Hepatocyte (in vitro differentiated cells): Measurements from ENCODE around the gene IMMP2L. TPM values are rescaled to one million over a fixed set of nuclear protein-coding genes. Genes with fewer than 3 reads are reported as not detected.
"Not testable (repeated sequence)": the region's sequence is repeated elsewhere in the genome, so short reads cannot be mapped to it uniquely, and the experiment has no call there.

ENCODE experiments used
- DNase-seq: peaks from one replicate; pipeline ENCODE4 v3.0.0-alpha.2; 2016; ENCODE audit warnings: low spot score
- H2AFZ ChIP-seq: fragments of 200-600 bp; sonication (generic); 2 replicates; pipeline ENCODE4 v1.6.0; 2016; ENCODE audit warnings: antibody characterized with exemption, mild to moderate bottlenecking
- H3K27ac ChIP-seq: fragments of 200-600 bp; sonication (generic); 2 replicates; pipeline ENCODE4 v1.5.1; 2016; ENCODE audit warnings: mild to moderate bottlenecking
- H3K27me3 ChIP-seq: fragments of 200-600 bp; sonication (generic); 2 replicates; pipeline ENCODE4 v1.6.1; 2016
- H3K36me3 ChIP-seq: fragments of 200-600 bp; sonication (generic); replicated peaks from 2 replicates; pipeline ENCODE4 v1.5.1; 2016; ENCODE audit warnings: low read depth; ENCODE audit not compliant: insufficient read depth
- H3K4me1 ChIP-seq: fragments of 200-600 bp; sonication (generic); 2 replicates; pipeline ENCODE4 v1.5.1; 2016; ENCODE audit warnings: mild to moderate bottlenecking, moderate library complexity; ENCODE audit not compliant: insufficient read depth
- H3K4me2 ChIP-seq: fragments of 200-600 bp; sonication (generic); 2 replicates; pipeline ENCODE4 v1.6.0; 2016
- H3K4me3 ChIP-seq: fragments of 200-600 bp; sonication (generic); 2 replicates; pipeline ENCODE4 v1.5.1; 2016; ENCODE audit warnings: mild to moderate bottlenecking
- H3K79me2 ChIP-seq: fragments of 200-600 bp; sonication (generic); 2 replicates; pipeline ENCODE4 v1.6.0; 2017; ENCODE audit warnings: mild to moderate bottlenecking
- H3K9me2 ChIP-seq: fragments of 200-600 bp; sonication (generic); replicated peaks from 2 replicates; pipeline ENCODE4 v1.6.0; 2017; ENCODE audit warnings: mild to moderate bottlenecking; ENCODE audit not compliant: insufficient read depth
- H3K9me3 ChIP-seq: fragments of 200-600 bp; sonication (generic); 2 replicates; pipeline ENCODE4 v1.5.1; 2016; ENCODE audit warnings: low read depth, mild to moderate bottlenecking
- H4K20me1 ChIP-seq: fragments of 200-600 bp; sonication (generic); 2 replicates; pipeline ENCODE4 v1.6.0; 2016; ENCODE audit warnings: mild to moderate bottlenecking; ENCODE audit not compliant: insufficient read depth, poor library complexity, severe bottlenecking
- CTCF ChIP-seq: fragments of 200-600 bp; sonication (generic); IDR thresholded peaks from 2 replicates; pipeline ENCODE4 v1.5.1; 2016; ENCODE audit warnings: antibody characterized with exemption, mild to moderate bottlenecking; ENCODE audit not compliant: poor library complexity
- EZH2 ChIP-seq: fragments of 200-600 bp; sonication (generic); IDR thresholded peaks from 2 replicates; pipeline ENCODE4 v1.6.1; 2016; ENCODE audit warnings: antibody characterized with exemption, mild to moderate bottlenecking, borderline replicate concordance
- EZH2phosphoT487 ChIP-seq: fragments of 200-600 bp; sonication (generic); IDR thresholded peaks from one replicate; pipeline ENCODE4 v1.6.1; 2018; ENCODE audit warnings: antibody characterized with exemption, mild to moderate bottlenecking, low read depth, moderate library complexity; ENCODE audit not compliant: unreplicated experiment, severe bottlenecking
- WGBS: methylation state at CpG from one replicate; pipeline ENCODE4 v1.1.6; 2016; ENCODE audit warnings: low lambda C conversion rate; ENCODE audit errors: missing lambda C conversion rate; 5-methylcytosine and 5-hydroxymethylcytosine counted together
- polyA plus RNA-seq: library from polyadenylated mRNA; unstranded; fragments of >200 nt; fragmentation: Nextera tagmentation; extraction: Ambion mirVana; gene quantifications from 2 replicates; pipeline ENCODE4 v1.2.1, GENCODE V29; 2016
- total RNA-seq: library from RNA; depleted of rRNA; stranded (reverse); fragments of >200 nt; gene quantifications from 2 replicates; pipeline ENCODE4 v1.2.3, GENCODE V29; 2014

Gene IMMP2L
- total and polyA plus RNA-seq, 2 experiments from 2014 or later, result 13.3 to 17.6 TPM

GRCh38 chr7:111282626-111283025, 279.7 kb downstream of the IMMP2L start:
- WGBS, result 96% methylated on average over 2 of the region's 2 CpGs
- no peak overlapping the region for H3K4me3 ChIP-seq
- H4K20me1 ChIP-seq, result no peaks in the 10 kb centered on the region
- no peak for TF ChIP-seq EZH2phosphoT487
- TF ChIP-seq CTCF, result no peak
- H3K79me2 ChIP-seq, result no peaks in the 10 kb centered on the region
- H3K27ac ChIP-seq, result no peak overlapping the region
- no peaks in the 10 kb centered on the region for H3K4me1 ChIP-seq
- H3K9me2 ChIP-seq, result no peaks in the 10 kb centered on the region
- H2AFZ ChIP-seq, result no peak overlapping the region
- H3K27me3 ChIP-seq, result no peaks in the 10 kb centered on the region
- no peaks in the 10 kb centered on the region for H3K9me3 ChIP-seq
- H3K36me3 ChIP-seq, result no peaks in the 10 kb centered on the region
- no peak overlapping the region for H3K4me2 ChIP-seq
- DNase-seq, result no peak

GRCh38 chr7:111274857-111275256, 287.4 kb downstream of the IMMP2L start:
- 58% methylated on average over 5 of the region's 5 CpGs for WGBS
- Histone ChIP-seq H3K4me1 (peaks cover 7% of the 10 kb centered on the region), H3K36me3 (no peaks in the 10 kb centered on the region), H3K79me2 (no peaks in the 10 kb centered on the region), H3K4me3 (no peak overlapping the region), H3K4me2 (peak overlapping the region; percentile 32), H2AFZ (no peak overlapping the region), H3K9me3 (no peaks in the 10 kb centered on the region), H3K9me2 (no peaks in the 10 kb centered on the region), H4K20me1 (no peaks in the 10 kb centered on the region), H3K27ac (no peak overlapping the region), H3K27me3 (no peaks in the 10 kb centered on the region)
- DNase-seq, result peak; percentile 18
- TF ChIP-seq EZH2phosphoT487 (no peak), CTCF (no peak), EZH2 (no peak)

- Histone ChIP-seq H3K27me3 (no peaks in the 10 kb centered on the region), H3K9me2 (no peaks in the 10 kb centered on the region), H2AFZ (no peak overlapping the region), H4K20me1 (no peaks in the 10 kb centered on the region), H3K4me2 (no peak overlapping the region), H3K9me3 (no peaks in the 10 kb centered on the region), H3K79me2 (no peaks in the 10 kb centered on the region), H3K27ac (no peak overlapping the region), H3K4me1 (peaks cover 7% of the 10 kb centered on the region), H3K4me3 (no peak overlapping the region), H3K36me3 (no peaks in the 10 kb centered on the region)
- no peak for TF ChIP-seq EZH2phosphoT487
- TF ChIP-seq CTCF, result no peak
- TF ChIP-seq EZH2, result no peak
- DNase-seq, result no peak
Observed at GRCh38 chr7:111272092-111272491, 290.2 kb downstream of the IMMP2L start.

GRCh38 chr7:111270794-111271193, 291.5 kb downstream of the IMMP2L start:
- not testable (repeated sequence) for H3K27ac ChIP-seq, H2AFZ ChIP-seq, H3K4me3 ChIP-seq, H3K27me3 ChIP-seq, H3K4me2 ChIP-seq, H3K36me3 ChIP-seq, H3K4me1 ChIP-seq, H3K9me3 ChIP-seq, DNase-seq, H3K79me2 ChIP-seq, H3K9me2 ChIP-seq, H4K20me1 ChIP-seq
- WGBS, result 94% methylated on average over 2 of the region's 2 CpGs
